ENCODE measurements around the gene DTD1. TPM values are rescaled to one million over a fixed set of nuclear protein-coding genes. Genes with fewer than 3 reads are reported as not detected.
A peak's percentile ranks its signal among the peaks of the same experiment; 100 is the strongest.
"Not testable (repeated sequence)": the region's sequence is repeated elsewhere in the genome, so short reads cannot be mapped to it uniquely, and the experiment has no call there.

DTD1 gene
- total and polyA plus RNA-seq, 11 donors = 8.0 to 30.3 (median 15.6) TPM

DNA sequence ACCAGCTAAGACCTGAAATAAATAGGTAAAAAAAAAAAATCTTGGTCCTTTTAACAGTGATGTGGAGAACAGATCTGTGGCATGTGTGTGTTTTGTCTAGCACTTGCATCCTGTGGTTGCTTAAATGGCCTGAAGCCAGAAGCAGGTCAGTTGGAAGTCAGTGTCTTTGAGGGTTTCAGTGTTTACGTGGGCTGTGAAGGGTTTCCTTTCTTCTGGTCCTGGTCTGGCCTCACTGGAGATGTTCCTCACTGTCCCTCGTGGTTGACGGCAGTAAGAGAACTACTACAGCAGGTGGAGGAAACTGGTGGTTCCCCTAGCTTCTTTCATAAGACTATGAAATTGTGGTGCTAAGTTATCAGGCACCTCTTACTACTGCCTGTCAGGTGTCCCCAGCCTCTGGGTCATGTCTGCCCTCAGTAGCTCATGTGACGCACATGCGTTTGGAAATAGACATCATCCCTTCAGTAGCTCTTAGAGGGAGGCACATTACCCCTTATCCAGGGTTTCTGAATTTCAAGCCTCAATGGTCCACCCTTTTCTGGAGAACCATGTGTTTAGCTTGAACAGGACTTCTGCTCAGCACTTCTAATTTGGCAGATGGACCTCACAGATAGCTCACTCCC is 166.3 kb downstream of the DTD1 start:
- H3K4me1 ChIP-seq = no peaks in the 10 kb centered on the region
- 58 to 74% (median 66%) methylated on average over 5 of the region's 5 CpGs for WGBS, 4 donors
- no peak overlapping the region for H3K27ac ChIP-seq
- intact Hi-C loops (cut with DNase I) = no loop called here
- no peaks in the 10 kb centered on the region for H3K36me3 ChIP-seq
- ATAC-seq (no peak), DNase-seq (no peak)
- peaks cover 0 to 4% (median 0%) of the 10 kb centered on the region in 12 donors for H3K9me3 ChIP-seq
- TF ChIP-seq, protein P1, sequence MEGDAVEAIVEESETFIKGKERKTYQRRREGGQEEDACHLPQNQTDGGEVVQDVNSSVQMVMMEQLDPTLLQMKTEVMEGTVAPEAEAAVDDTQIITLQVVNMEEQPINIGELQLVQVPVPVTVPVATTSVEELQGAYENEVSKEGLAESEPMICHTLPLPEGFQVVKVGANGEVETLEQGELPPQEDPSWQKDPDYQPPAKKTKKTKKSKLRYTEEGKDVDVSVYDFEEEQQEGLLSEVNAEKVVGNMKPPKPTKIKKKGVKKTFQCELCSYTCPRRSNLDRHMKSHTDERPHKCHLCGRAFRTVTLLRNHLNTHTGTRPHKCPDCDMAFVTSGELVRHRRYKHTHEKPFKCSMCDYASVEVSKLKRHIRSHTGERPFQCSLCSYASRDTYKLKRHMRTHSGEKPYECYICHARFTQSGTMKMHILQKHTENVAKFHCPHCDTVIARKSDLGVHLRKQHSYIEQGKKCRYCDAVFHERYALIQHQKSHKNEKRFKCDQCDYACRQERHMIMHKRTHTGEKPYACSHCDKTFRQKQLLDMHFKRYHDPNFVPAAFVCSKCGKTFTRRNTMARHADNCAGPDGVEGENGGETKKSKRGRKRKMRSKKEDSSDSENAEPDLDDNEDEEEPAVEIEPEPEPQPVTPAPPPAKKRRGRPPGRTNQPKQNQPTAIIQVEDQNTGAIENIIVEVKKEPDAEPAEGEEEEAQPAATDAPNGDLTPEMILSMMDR (IDR thresholded peaks at IDR 0.05) = no peak
- TF ChIP-seq POLR2A (IDR thresholded peaks at IDR 0.05) = no peak
- H3K4me3 ChIP-seq = no peak overlapping the region
- no peaks in the 10 kb centered on the region for H3K27me3 ChIP-seq

DNA sequence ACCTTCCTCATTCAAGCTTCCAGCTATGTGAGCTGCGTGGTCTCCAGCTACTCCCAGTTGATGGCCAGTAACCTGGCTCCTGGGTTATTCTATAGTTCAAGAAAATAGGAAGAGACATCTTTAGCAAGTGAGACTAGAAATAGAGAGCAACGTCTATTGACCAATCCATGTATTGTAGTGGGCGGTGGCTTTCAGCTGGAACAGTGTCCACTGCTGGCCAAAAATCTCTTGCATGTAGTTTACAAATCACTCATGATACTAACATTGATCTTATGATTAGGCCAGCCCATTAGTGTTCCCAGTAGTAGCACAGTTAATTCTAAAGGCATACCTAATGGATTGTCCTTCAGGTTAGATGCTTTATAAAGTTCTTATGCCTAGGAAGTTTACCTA is 166.8 kb downstream of the DTD1 start:
- 86 to 91% (median 90%) methylated on average over 3 of the region's 3 CpGs for WGBS, 4 donors

DNA sequence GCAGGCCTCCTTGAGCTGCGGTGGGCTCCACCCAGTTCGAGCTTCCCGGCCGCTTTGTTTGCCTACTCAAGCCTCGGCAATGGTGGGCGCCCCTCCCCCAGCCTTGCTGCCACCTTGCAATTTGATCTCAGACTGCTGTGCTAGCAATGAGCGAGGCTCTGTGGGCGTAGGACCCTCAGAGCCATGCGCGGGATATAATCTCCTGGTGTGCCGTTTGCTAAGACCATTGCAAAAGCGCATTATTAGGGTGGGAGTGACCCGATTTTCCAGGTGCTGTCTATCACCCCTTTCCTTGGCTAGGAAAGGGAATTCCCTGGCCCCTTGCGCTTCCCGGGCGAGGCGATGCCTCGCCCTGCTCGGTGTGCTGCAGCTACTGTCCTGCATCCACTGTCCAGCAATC is 173.0 kb downstream of the DTD1 start:
- intact Hi-C loops (cut with DNase I); DNase-seq; ATAC-seq; H3K4me1 ChIP-seq; H3K27ac ChIP-seq; H3K4me3 ChIP-seq; H3K27me3 ChIP-seq: not testable (repeated sequence)
- 95 to 98% (median 97%) methylated on average over 14 to 19 of the region's 19 CpGs for WGBS, 4 donors
- Histone ChIP-seq H3K9me3 (peaks cover 0 to 17% (median 0%) of the 10 kb centered on the region in 12 donors), H3K36me3 (peaks cover 0 to 19% (median 6%) of the 10 kb centered on the region in 9 donors)

More for the DNA sequence above, 166.8 kb downstream of the DTD1 start:
- TF ChIP-seq, protein P1 (IDR thresholded peaks at IDR 0.05) = no peak
- no peak for TF ChIP-seq POLR2A (IDR thresholded peaks at IDR 0.05)
- Histone ChIP-seq H3K36me3 (no peaks in the 10 kb centered on the region), H3K4me3 (no peak overlapping the region), H3K27me3 (no peaks in the 10 kb centered on the region), H3K9me3 (peaks cover 0 to 4% (median 0%) of the 10 kb centered on the region in 12 donors), H3K4me1 (no peaks in the 10 kb centered on the region), H3K27ac (no peak overlapping the region)
- DNase-seq (no peak), ATAC-seq (no peak)
- intact Hi-C loops (cut with DNase I) = no loop called here

DNA sequence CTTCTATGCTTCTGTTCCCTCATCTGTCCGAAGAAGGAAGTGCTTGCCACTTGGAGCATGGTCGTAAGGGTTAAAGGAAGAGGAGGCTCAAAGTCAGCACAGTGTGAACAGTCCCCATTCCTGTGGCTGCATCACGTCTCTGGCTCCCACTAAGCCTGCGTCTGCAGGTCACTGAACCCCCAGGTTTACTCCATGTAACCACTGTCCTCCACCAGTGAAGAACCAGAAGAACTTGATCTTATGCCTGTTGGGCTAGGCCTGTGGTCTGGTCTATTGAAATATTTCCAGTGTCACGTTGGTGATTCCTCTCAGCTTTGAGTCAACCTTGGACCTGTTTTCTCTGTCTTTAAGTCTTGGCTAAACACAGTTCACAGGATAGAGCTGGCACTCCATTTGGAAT is 179.8 kb downstream of the DTD1 start:
- H3K27ac ChIP-seq = no peak overlapping the region
- peaks cover 0 to 19% (median 6%) of the 10 kb centered on the region in 9 donors for H3K36me3 ChIP-seq
- ATAC-seq (peak in 1 of 4 donors; percentile 13), DNase-seq (no peak)
- WGBS, 4 donors = 67 to 77% (median 73%) methylated on average over 5 of the region's 5 CpGs
- peaks cover 0 to 1% (median 0%) of the 10 kb centered on the region in 12 donors for H3K9me3 ChIP-seq
- TF ChIP-seq POLR2A (IDR thresholded peaks at IDR 0.05) = no peak
- TF ChIP-seq, protein P1 (IDR thresholded peaks at IDR 0.05) = no peak
- no peaks in the 10 kb centered on the region for H3K4me1 ChIP-seq
- no peaks in the 10 kb centered on the region for H3K27me3 ChIP-seq
- intact Hi-C loops (cut with DNase I) = no loop called here
- no peak overlapping the region for H3K4me3 ChIP-seq

DNA sequence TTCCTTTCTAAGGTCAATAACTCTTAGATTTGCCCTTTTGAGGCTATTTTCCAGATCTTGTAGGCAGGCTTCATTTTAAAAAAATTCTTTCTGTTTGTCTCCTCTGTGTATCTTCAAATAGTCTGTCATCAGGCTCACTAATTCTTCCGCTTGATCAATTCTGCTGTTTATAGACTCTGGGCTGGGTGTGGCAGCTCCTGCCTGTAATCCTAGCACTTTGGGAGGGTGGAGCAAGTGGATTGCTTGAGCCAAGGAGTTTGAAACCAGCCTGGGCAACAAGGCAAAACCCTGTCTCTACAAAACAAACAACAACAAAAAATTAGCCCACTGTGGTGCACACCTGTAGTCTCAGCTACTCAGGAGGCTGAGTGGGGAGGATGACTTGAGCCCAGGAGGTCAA is 185.7 kb downstream of the DTD1 start:
- DNase-seq = no peak
- Histone ChIP-seq H3K4me1 (no peaks in the 10 kb centered on the region), H3K9me3 (no peaks in the 10 kb centered on the region), H3K27me3 (no peaks in the 10 kb centered on the region), H3K27ac (no peak overlapping the region), H3K4me3 (no peak overlapping the region), H3K36me3 (no peaks in the 10 kb centered on the region)
- ATAC-seq = no peak
- 78 to 93% (median 92%) methylated on average over 1 of the region's 1 CpG for WGBS, 4 donors
- intact Hi-C loops (cut with DNase I) = no loop called here
- TF ChIP-seq POLR2A (IDR thresholded peaks at IDR 0.05) = no peak
- TF ChIP-seq, protein P1 (IDR thresholded peaks at IDR 0.05) = no peak

Measured in heart left ventricle (tissue), 16 donors.